Measurements from ENCODE around the gene STX11.
A peak's percentile ranks its signal among the peaks of the same experiment; 100 is the strongest.

GRCh38 chr6:144215932-144216667, 65.8 kb downstream of the STX11 start:
- TF ChIP-seq TAF1 (IDR thresholded peaks at IDR 0.05; ENCODE audit: borderline replicate concordance, low read depth, low read length) (no peak; the same call in 1 of the 2 replicates), POLR2AphosphoS5 (IDR thresholded peaks at IDR 0.05; ENCODE audit: low read depth, low read length) (peak; percentile 26; the same call in 1 of the 2 replicates), POLR2A (IDR thresholded peaks at IDR 0.05; ENCODE audit: low read depth, low read length) (peak; percentile 56; the same call in 1 of the 2 replicates)
